ENCODE results near the gene LYPD4.
"Not testable (repeated sequence)": the region's sequence is repeated elsewhere in the genome, so short reads cannot be mapped to it uniquely, and the experiment has no call there.

LYPD4 gene

GRCh38 chr19:41801792-41802211 is 42.7 kb downstream of the LYPD4 start:
- DNase-seq (ENCODE audit: low read depth in 1 of 2, low spot score in 1 of 2): no peak

GRCh38 chr19:41801031-41801430 is 43.5 kb downstream of the LYPD4 start:
- no peak for DNase-seq (ENCODE audit: low read depth in 1 of 2, low spot score in 1 of 2)

- no peak for DNase-seq (ENCODE audit: low read depth in 1 of 2, low spot score in 1 of 2)
These were observed 45.0 kb downstream of the LYPD4 start for GRCh38 chr19:41799444-41800000.

- DNase-seq (ENCODE audit: low read depth in 1 of 2, low spot score in 1 of 2): no peak
These were observed 47.6 kb downstream of the LYPD4 start for GRCh38 chr19:41796901-41797300.

GRCh38 chr19:41796362-41796761 is 48.1 kb downstream of the LYPD4 start, which contains the start of gene CEACAM3:
Gene CEACAM3 (plus strand): TSS chr19:41796587. CDS start chr19:41796678, 91 bp downstream.
- no peak for DNase-seq (ENCODE audit: low read depth in 1 of 2, low spot score in 1 of 2)

GRCh38 chr19:41795031-41795461 is 49.4 kb downstream of the LYPD4 start:
- peak; percentile 14 to 63 for DNase-seq (ENCODE audit: low read depth in 1 of 2, low spot score in 1 of 2)

DNA sequence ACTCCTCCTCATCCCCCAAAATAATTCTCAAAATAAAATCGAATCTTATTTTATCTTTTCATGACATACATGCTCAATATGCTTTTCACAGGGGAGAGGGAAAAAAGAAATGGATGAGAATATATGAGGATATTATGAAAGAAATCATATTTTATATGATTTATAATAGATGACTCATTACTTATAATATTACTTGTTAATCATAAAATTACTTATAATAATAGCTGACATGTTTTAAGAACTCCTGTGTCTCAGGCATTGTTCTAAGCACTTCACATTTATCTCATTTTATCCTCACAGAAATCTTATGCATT is 51.1 kb downstream of the LYPD4 start:
- DNase-seq (ENCODE audit: low read depth in 1 of 2, low spot score in 1 of 2): no peak

DNA sequence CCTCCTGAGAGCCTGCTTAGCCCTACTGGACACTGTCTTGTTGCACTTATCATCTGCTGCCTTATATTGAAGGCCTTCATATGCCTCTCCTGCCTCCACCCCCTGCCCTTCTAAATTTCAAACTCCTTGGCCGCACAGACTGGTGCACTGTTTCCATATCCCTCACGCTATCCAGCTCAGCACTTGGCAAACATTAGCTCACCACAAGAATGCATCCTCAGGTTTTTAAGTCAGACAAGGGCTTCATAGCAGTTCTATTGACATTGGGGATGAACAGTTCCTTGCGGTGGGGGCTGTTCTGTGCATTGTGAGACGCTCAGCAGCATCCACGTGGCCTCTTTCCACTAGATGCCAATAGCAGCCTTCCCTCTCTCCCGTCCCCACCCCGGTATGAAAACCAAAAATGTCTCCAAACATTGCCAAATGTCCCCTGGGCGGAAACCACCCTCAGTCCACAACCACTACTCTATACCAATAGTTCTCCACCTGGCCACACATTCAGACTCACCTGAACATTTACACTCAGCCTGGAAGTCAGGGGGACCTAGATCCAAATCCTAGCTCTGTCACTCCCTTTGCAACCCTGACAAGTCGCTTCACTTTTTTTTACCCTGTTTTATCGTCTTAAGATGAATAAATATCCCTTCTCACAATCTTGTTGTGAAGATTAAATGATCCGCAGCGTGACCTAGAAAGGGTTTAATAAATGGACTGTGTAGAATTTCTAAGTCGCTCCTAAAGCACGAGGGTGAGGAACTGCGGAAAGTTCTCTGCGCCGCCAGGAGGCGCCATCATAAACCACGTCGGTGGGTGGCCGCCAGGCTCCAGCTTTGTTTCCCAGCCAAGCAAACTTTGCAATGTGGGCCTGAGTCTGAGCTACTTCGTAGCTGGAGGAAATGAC is 51.7 kb downstream of the LYPD4 start:
- DNase-seq (ENCODE audit: low read depth in 1 of 2, low spot score in 1 of 2): peak; percentile 12 to 15

DNA sequence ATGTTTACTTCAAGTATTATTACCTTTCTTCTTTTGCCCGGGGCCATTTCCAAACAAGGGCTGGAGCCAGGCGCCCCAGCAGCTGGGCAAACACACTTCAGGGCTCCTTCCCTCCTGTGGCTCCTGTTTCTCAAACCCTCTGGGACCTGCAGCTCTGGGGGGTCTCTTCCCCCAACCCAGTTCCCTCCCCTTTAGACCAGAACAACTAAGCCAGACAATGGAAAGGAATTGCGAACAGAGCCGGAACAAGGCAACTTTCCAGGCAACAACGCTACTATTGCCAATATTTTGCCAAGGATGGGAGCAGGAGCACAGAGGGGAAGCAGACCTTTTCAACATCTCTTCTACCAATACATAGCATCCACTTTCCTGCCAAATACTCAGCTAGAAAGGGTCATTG is 55.4 kb downstream of the LYPD4 start:
- DNase-seq (ENCODE audit: low read depth in 1 of 2, low spot score in 1 of 2): not testable (repeated sequence)

GRCh38 chr19:41788518-41788917 is 56.0 kb downstream of the LYPD4 start:
- DNase-seq (ENCODE audit: low read depth in 1 of 2, low spot score in 1 of 2): not testable (repeated sequence)
